Fibroblast of lung (primary cell): ENCODE measurements around the gene SPIN1. TPM values are rescaled to one million over a fixed set of nuclear protein-coding genes. Genes with fewer than 3 reads are reported as not detected.

Source experiments
- DNase-seq, 2 donors: peaks; one replicate each; pipeline versions ENCODE4 v3.0.0 to v3.0.0-alpha.2; 2010; ENCODE audit warnings: low read depth in 2 of 2
- H2AFZ ChIP-seq: 2 replicates; pipeline ENCODE4 v1.5.1; 2012; ENCODE audit warnings: low read length, control low read depth, inconsistent platforms
- H3K27ac ChIP-seq: 2 replicates; pipeline ENCODE4 v1.5.1; 2011; ENCODE audit warnings: low read length, control low read depth; ENCODE audit not compliant: insufficient read depth
- H3K27me3 ChIP-seq: 2 replicates; pipeline ENCODE4 v1.5.1; 2011; ENCODE audit warnings: mild to moderate bottlenecking, low read length; ENCODE audit not compliant: control insufficient read depth, insufficient read depth
- H3K36me3 ChIP-seq: 2 replicates; pipeline ENCODE4 v1.5.1; 2011; ENCODE audit warnings: low read length; ENCODE audit not compliant: control insufficient read depth, insufficient read depth
- H3K4me1 ChIP-seq: 2 replicates; pipeline ENCODE4 v1.5.1; 2011; ENCODE audit warnings: low read length; ENCODE audit not compliant: control insufficient read depth, insufficient read depth; ENCODE audit errors: extremely low read depth
- H3K4me2 ChIP-seq: 2 replicates; pipeline ENCODE4 v1.5.1; 2011; ENCODE audit warnings: low read length, control low read depth; ENCODE audit not compliant: insufficient read depth; ENCODE audit errors: extremely low read depth
- H3K4me3 ChIP-seq, 4 experiments: fragments of 200-600 bp in 1 of 4; sonication (generic) in 1 of 4; replicated peaks in 1 of 4; 2 replicates each; pipeline ENCODE4 v1.5.1; 2011 to 2016; ENCODE audit warnings: low read length in 4 of 4, low read depth in 3 of 4, mild to moderate bottlenecking in 3 of 4, control low read depth in 2 of 4, inconsistent platforms in 1 of 4, mixed read lengths in 1 of 4; ENCODE audit not compliant: insufficient read depth in 1 of 4; ENCODE audit errors: control extremely low read depth in 1 of 4
- H3K79me2 ChIP-seq: 2 replicates; pipeline ENCODE4 v1.5.1; 2012; ENCODE audit warnings: mild to moderate bottlenecking, low read length, inconsistent platforms; ENCODE audit not compliant: control insufficient read depth, insufficient read depth
- H3K9ac ChIP-seq: 2 replicates; pipeline ENCODE4 v1.5.1; 2011; ENCODE audit warnings: mild to moderate bottlenecking, low read length, control low read depth; ENCODE audit not compliant: insufficient read depth
- H3K9me3 ChIP-seq: 2 replicates; pipeline ENCODE4 v1.5.1; 2012; ENCODE audit warnings: low read depth, low read length; ENCODE audit not compliant: control insufficient read depth, insufficient read depth
- H4K20me1 ChIP-seq: 2 replicates; pipeline ENCODE4 v1.5.1; 2011; ENCODE audit warnings: low read length; ENCODE audit not compliant: control insufficient read depth, insufficient read depth; ENCODE audit errors: extremely low read depth
- CTCF ChIP-seq, 2 donors: IDR thresholded peaks in 1 of 2; conservative IDR thresholded peaks in 1 of 2; 1 replicate in 1 of 2; 2 replicates in 1 of 2; pipeline ENCODE4 v1.5.1; 2011 to 2012; ENCODE audit warnings: low read length in 2 of 2, control low read depth in 1 of 2, inconsistent platforms in 1 of 2, low read depth in 1 of 2, mild to moderate bottlenecking in 1 of 2
- EZH2 ChIP-seq: IDR thresholded peaks from 2 replicates; pipeline ENCODE4 v1.5.1; 2012; ENCODE audit warnings: low read length, control low read depth, mild to moderate bottlenecking; ENCODE audit errors: missing control alignments
- polyA plus RNA-seq, 2 donors: library from polyadenylated mRNA; depleted of rRNA in 1 of 2; stranded (reverse) in 1 of 2; unstranded in 1 of 2; fragments of >200 nt; gene quantifications; 2 replicates each; pipeline ENCODE4 v1.2.1, GENCODE V29; 2011 to 2012; ENCODE audit warnings: missing spikeins in 1 of 2
- total RNA-seq: library from RNA; depleted of rRNA; stranded (reverse); fragments of >200 nt; gene quantifications from 2 replicates; pipeline ENCODE4 v1.2.1, GENCODE V29; 2014

The SPIN1 gene
- total and polyA plus RNA-seq, 2 donors (not counting 1 experiment from before 2014, with no cell fraction given): 96.9 to 121 TPM

GRCh38 chr9:88418715-88419540 is 30.7 kb downstream of the SPIN1 start:
- Histone ChIP-seq H4K20me1 (no peaks in the 10 kb centered on the region), H3K9ac (no peak overlapping the region), H3K9me3 (no peaks in the 10 kb centered on the region), H3K27me3 (no peaks in the 10 kb centered on the region), H3K4me3 (no peak overlapping the region), H2AFZ (no peak overlapping the region), H3K36me3 (peaks cover 5% of the 10 kb centered on the region), H3K4me2 (no peak overlapping the region), H3K27ac (no peak overlapping the region), H3K79me2 (peaks cover 81% of the 10 kb centered on the region), H3K4me1 (no peaks in the 10 kb centered on the region)
- peak in 1 of 2 donors; percentile 65 for DNase-seq
- no peak for TF ChIP-seq EZH2
- TF ChIP-seq CTCF (conservative IDR thresholded peaks at IDR 0.05 in 1 of 2, IDR thresholded peaks at IDR 0.05 in 1 of 2; ENCODE audit: low read depth in 1 of 2, low read length in 2 of 2): no peak

GRCh38 chr9:88420227-88420626 is 32.0 kb downstream of the SPIN1 start:
- Histone ChIP-seq H3K4me3 (no peak overlapping the region), H3K4me2 (no peak overlapping the region), H3K79me2 (peaks cover 79% of the 10 kb centered on the region), H3K9ac (no peak overlapping the region), H3K27me3 (no peaks in the 10 kb centered on the region), H4K20me1 (no peaks in the 10 kb centered on the region), H3K36me3 (peaks cover 6% of the 10 kb centered on the region), H3K4me1 (no peaks in the 10 kb centered on the region), H2AFZ (no peak overlapping the region), H3K27ac (no peak overlapping the region), H3K9me3 (no peaks in the 10 kb centered on the region)
- peak in 1 of 2 donors; percentile 5 for DNase-seq
- TF ChIP-seq EZH2: no peak
- no peak for TF ChIP-seq CTCF (conservative IDR thresholded peaks at IDR 0.05 in 1 of 2, IDR thresholded peaks at IDR 0.05 in 1 of 2; ENCODE audit: low read depth in 1 of 2, low read length in 2 of 2)

GRCh38 chr9:88421348-88421747 is 33.1 kb downstream of the SPIN1 start:
- Histone ChIP-seq H3K36me3 (peaks cover 6% of the 10 kb centered on the region), H3K79me2 (peaks cover 80% of the 10 kb centered on the region), H3K4me3 (no peak overlapping the region), H3K4me2 (no peak overlapping the region), H3K9me3 (no peaks in the 10 kb centered on the region), H3K27ac (no peak overlapping the region), H4K20me1 (no peaks in the 10 kb centered on the region), H3K27me3 (no peaks in the 10 kb centered on the region), H3K9ac (no peak overlapping the region), H3K4me1 (no peaks in the 10 kb centered on the region), H2AFZ (no peak overlapping the region)
- DNase-seq: no peak
- TF ChIP-seq CTCF (conservative IDR thresholded peaks at IDR 0.05 in 1 of 2, IDR thresholded peaks at IDR 0.05 in 1 of 2; ENCODE audit: low read depth in 1 of 2, low read length in 2 of 2): no peak
